A549 (cell line): ENCODE data around the gene ZNF423. TPM values are rescaled to one million over a fixed set of nuclear protein-coding genes. Genes with fewer than 3 reads are reported as not detected.

ENCODE experiments used
- ATAC-seq, 2 experiments: fragments of 200-7000 bp in 1 of 2; fragments of >200 bp in 1 of 2; cut with Nextera tagmentation in 1 of 2; cut with Tn5 transposase in 1 of 2; 3 replicates each; pipeline versions ENCODE4 v1.8.0 to v1.9.1; 2018 to 2020; ENCODE audit warnings: mild to moderate bottlenecking in 1 of 2, moderate library complexity in 1 of 2
- CTCF ChIA-PET: fragments of 300-600 bp; sonication (Branson Sonifier 250); formaldehyde crosslinking; extraction: SDS; loops from one replicate; lab custom pipeline; 2021; ENCODE audit warnings: antibody characterized with exemption, inconsistent platforms; lab: Yijun Ruan, JAX
- POLR2A ChIA-PET: fragments of 350-600 bp; formaldehyde crosslinking; extraction: SDS; loops from one replicate; lab custom pipeline; 2021; ENCODE audit warnings: antibody characterized with exemption, inconsistent platforms; lab: Yijun Ruan, JAX
- DNase-seq, 2 experiments: peaks; one replicate each; pipeline versions ENCODE4 v3.0.0 to v3.0.0-alpha.2; 2011 to 2016; ENCODE audit warnings: low read depth in 1 of 2, low spot score in 1 of 2
- FAIRE-seq: peaks from 2 replicates; lab custom pipeline; 2011; peaks lifted over from hg19 to GRCh38; lab: Jason Lieb, UNC
- H3K27ac ChIP-seq, 2 experiments: fragments of >200 bp; sonication (Bioruptor Twin); formaldehyde crosslinking; 3 replicates each; pipeline ENCODE4 v1.5.1; 2016 to 2017
- H3K4me1 ChIP-seq: fragments of >200 bp; sonication (Bioruptor Twin); formaldehyde crosslinking; 3 replicates; pipeline ENCODE4 v1.6.1; 2016
- H3K4me2 ChIP-seq: fragments of >200 bp; sonication (Bioruptor Twin); formaldehyde crosslinking; 3 replicates; pipeline ENCODE4 v1.6.1; 2016
- H3K4me3 ChIP-seq: fragments of >200 bp; sonication (Bioruptor Twin); formaldehyde crosslinking; 3 replicates; pipeline ENCODE4 v1.5.1; 2016
- H3K9me3 ChIP-seq: fragments of >200 bp; sonication (Bioruptor Twin); formaldehyde crosslinking; 3 replicates; pipeline ENCODE4 v1.6.1; 2016
- BHLHE40 ChIP-seq: IDR thresholded peaks from 2 replicates; pipeline ENCODE4 v1.6.1; 2012; ENCODE audit warnings: low read depth, low read length, inconsistent platforms
- CHD2 ChIP-seq: fragments of 150-350 bp; IDR thresholded peaks from 2 replicates; pipeline ENCODE4 v1.6.1; 2014; ENCODE audit warnings: low read length; ENCODE audit not compliant: partially characterized antibody
- EHMT2 ChIP-seq: fragments of 200-600 bp; sonication (generic); IDR thresholded peaks from 2 replicates; pipeline ENCODE4 v1.6.1; 2016; ENCODE audit warnings: antibody characterized with exemption, low read depth, mild to moderate bottlenecking, moderate library complexity
- ELK1 ChIP-seq: fragments of 150-350 bp; IDR thresholded peaks from 2 replicates; pipeline ENCODE4 v1.6.1; 2014; ENCODE audit warnings: low read depth, mild to moderate bottlenecking, low read length
- EP300 ChIP-seq, 2 experiments: fragments of >200 bp; sonication (Bioruptor Twin); formaldehyde crosslinking; IDR thresholded peaks; 2 replicates in 1 of 2; 3 replicates in 1 of 2; pipeline ENCODE4 v1.6.1; 2016 to 2017
- FOSB ChIP-seq: fragments of 250-450 bp; sonication (Bioruptor Pico); IDR thresholded peaks from 2 replicates; pipeline ENCODE4 v1.5.0; 2020; ENCODE audit warnings: mild to moderate bottlenecking, moderate library complexity
- FOSL2 ChIP-seq, 2 experiments: fragments of 450-650 bp in 1 of 2; fragments of >200 bp in 1 of 2; sonication (Bioruptor Twin) in 1 of 2; formaldehyde crosslinking; IDR thresholded peaks; 2 replicates each; pipeline versions ENCODE4 v1.5.0 to v1.6.1; 2016 to 2020; ENCODE audit warnings: mild to moderate bottlenecking in 1 of 2, moderate library complexity in 1 of 2
- HOXA7 ChIP-seq: fragments of 250-450 bp; sonication (Bioruptor Pico); IDR thresholded peaks from 2 replicates; pipeline ENCODE4 v1.5.0; 2020; ENCODE audit warnings: mild to moderate bottlenecking, moderate library complexity
- NR3C1 ChIP-seq: fragments of >200 bp; sonication (Bioruptor Twin); formaldehyde crosslinking; IDR thresholded peaks from 3 replicates; pipeline ENCODE4 v1.6.1; 2017
- POLR2AphosphoS2 ChIP-seq: conservative IDR thresholded peaks from 2 replicates; pipeline ENCODE4 v1.6.1; 2012; ENCODE audit warnings: low read length, improper control_type of control experiment, inconsistent platforms
- RAD21 ChIP-seq, 2 experiments: fragments of >200 bp in 1 of 2; sonication (Bioruptor Twin) in 1 of 2; formaldehyde crosslinking in 1 of 2; IDR thresholded peaks in 1 of 2; conservative IDR thresholded peaks in 1 of 2; 2 replicates in 1 of 2; 3 replicates in 1 of 2; pipeline ENCODE4 v1.6.1; 2012 to 2018; ENCODE audit warnings: inconsistent platforms in 1 of 2
- RCOR1 ChIP-seq: fragments of 150-350 bp; IDR thresholded peaks from 2 replicates; pipeline ENCODE4 v1.6.1; 2014; ENCODE audit warnings: antibody characterized with exemption, low read length, low read depth
- REST ChIP-seq: fragments of 200-600 bp; sonication (generic); IDR thresholded peaks from 2 replicates; pipeline ENCODE4 v1.6.1; 2016; ENCODE audit warnings: antibody characterized with exemption, mild to moderate bottlenecking, moderate library complexity
- RFX5 ChIP-seq: fragments of 450-650 bp; IDR thresholded peaks from 2 replicates; pipeline ENCODE4 v1.7.1; 2014; ENCODE audit warnings: antibody characterized with exemption, mild to moderate bottlenecking, moderate library complexity
- TFCP2L1 ChIP-seq: fragments of 250-450 bp; sonication (Bioruptor Pico); IDR thresholded peaks from 2 replicates; pipeline ENCODE4 v1.5.0; 2021; ENCODE audit warnings: mild to moderate bottlenecking
- TP53 ChIP-seq: fragments of 250-450 bp; sonication (Bioruptor Pico); IDR thresholded peaks from 2 replicates; pipeline ENCODE4 v1.5.0; 2021; ENCODE audit warnings: mild to moderate bottlenecking, moderate library complexity
- ZC3H11A ChIP-seq: fragments of 450-650 bp; IDR thresholded peaks from 2 replicates; pipeline ENCODE4 v1.6.1; 2014; ENCODE audit warnings: antibody characterized with exemption, mild to moderate bottlenecking
- WGBS: methylation state at CpG from one replicate; pipeline ENCODE4 v1.1.6; 2017; ENCODE audit errors: missing lambda C conversion rate; 5-methylcytosine and 5-hydroxymethylcytosine counted together
- polyA plus RNA-seq, 4 experiments: library from polyadenylated mRNA; depleted of rRNA in 3 of 4; stranded (reverse); fragments of >200 nt; fragmentation: RNase III in 1 of 4; extraction: RNeasy Plus Mini Kit Qiagen cat#74134 plus additional on column Dnase treatment in 1 of 4; gene quantifications; 2 replicates in 3 of 4; 3 replicates in 1 of 4; pipeline ENCODE4 v1.2.3, GENCODE V29; 2011 to 2017
- TF ChIP-seq, protein P1 (sequence below): fragments of >200 bp; sonication (Bioruptor Twin); formaldehyde crosslinking; IDR thresholded peaks from 3 replicates; pipeline ENCODE4 v1.5.1; 2016

ZNF423 gene
- polyA plus RNA-seq, 2 of the 4 experiments (the other 2 are of a cell fraction), result 0.04 to 0.10 TPM

DNA sequence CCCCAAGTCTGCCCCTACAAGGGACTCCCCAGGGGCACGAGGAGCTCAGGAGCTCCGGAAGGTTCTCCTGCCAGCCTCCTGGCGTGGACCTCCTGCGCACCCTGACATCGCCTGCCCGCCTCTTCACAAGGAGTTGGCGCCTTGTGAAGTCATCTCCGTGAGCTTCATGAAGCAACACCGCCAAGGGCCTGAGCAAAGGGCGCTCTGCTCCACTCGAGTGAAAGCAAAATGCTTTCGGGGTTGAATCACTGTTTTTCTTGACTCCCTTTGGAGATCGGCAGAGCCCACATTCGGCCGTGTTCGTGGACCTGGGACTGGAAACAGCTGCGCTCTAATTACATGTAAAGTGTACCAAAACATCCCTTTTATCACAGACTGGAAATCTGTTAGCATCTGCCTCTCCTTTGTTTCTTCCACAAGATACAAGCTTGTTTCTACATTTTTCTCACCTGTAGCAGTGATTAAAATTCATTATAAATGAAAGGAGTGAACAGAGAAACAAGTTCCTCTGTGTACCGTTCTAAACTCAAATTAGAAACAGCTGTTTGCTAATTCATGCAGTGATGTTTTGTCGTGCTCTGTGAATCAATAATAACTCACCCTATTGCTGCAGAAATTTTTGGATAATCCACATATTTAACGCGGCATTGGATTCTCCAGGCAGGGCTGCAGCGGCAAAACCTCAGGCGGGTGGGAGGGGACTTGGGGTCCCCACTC is 203.3 kb downstream of the ZNF423 start (continued):
- TF ChIP-seq ZC3H11A (no peak), RCOR1 (no peak)

GRCh38 chr16:49651996-49652395 is 203.9 kb downstream of the ZNF423 start:
- TF ChIP-seq POLR2AphosphoS2 (no peak), ELK1 (no peak), TP53 (CRISPR knock-in tag) (no peak), ZC3H11A (no peak), HOXA7 (CRISPR knock-in tag) (no peak), RFX5 (no peak), RCOR1 (no peak), NR3C1 (no peak)
- TF ChIP-seq, protein P1, sequence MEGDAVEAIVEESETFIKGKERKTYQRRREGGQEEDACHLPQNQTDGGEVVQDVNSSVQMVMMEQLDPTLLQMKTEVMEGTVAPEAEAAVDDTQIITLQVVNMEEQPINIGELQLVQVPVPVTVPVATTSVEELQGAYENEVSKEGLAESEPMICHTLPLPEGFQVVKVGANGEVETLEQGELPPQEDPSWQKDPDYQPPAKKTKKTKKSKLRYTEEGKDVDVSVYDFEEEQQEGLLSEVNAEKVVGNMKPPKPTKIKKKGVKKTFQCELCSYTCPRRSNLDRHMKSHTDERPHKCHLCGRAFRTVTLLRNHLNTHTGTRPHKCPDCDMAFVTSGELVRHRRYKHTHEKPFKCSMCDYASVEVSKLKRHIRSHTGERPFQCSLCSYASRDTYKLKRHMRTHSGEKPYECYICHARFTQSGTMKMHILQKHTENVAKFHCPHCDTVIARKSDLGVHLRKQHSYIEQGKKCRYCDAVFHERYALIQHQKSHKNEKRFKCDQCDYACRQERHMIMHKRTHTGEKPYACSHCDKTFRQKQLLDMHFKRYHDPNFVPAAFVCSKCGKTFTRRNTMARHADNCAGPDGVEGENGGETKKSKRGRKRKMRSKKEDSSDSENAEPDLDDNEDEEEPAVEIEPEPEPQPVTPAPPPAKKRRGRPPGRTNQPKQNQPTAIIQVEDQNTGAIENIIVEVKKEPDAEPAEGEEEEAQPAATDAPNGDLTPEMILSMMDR, result no peak
- H3K4me1 ChIP-seq, result no peaks in the 10 kb centered on the region
- WGBS, result 17% methylated on average over 6 of the region's 7 CpGs
- ChIA-PET CTCF (interaction anchor here (0.8 to 1.7 kb wide), 3 partner anchors 14 to 225 kb away, joined by 3 to 4 read pairs (median 4); no protein-coding TSS in a partner anchor), POLR2A (no interaction called here)
- ATAC-seq, result no peak
- peaks cover 21% of the 10 kb centered on the region for H3K9me3 ChIP-seq
- no peak for FAIRE-seq
- H3K4me3 ChIP-seq, result no peak overlapping the region
- DNase-seq, result no peak
- H3K4me2 ChIP-seq, result peak overlapping the region; percentile 36
- no peak overlapping the region for H3K27ac ChIP-seq

- H3K4me2 ChIP-seq, result no peak overlapping the region
- no peak for DNase-seq
- CTCF ChIA-PET, result interaction anchor here (1.4 to 1.7 kb wide), 2 partner anchors 15 to 226 kb away, joined by 3 to 4 read pairs; no protein-coding TSS in a partner anchor
- POLR2A ChIA-PET, result no interaction called here
- H3K4me3 ChIP-seq, result no peak overlapping the region
- TF ChIP-seq TFCP2L1 (CRISPR knock-in tag) (no peak), BHLHE40 (no peak), CHD2 (no peak), FOSL2 (IDR thresholded peaks at IDR 0.05) (no peak), FOSL2 (CRISPR knock-in tag; IDR thresholded peaks at IDR 0.05) (no peak), EP300 (IDR thresholded peaks at IDR 0.05) (no peak), RAD21 (conservative IDR thresholded peaks at IDR 0.05 in 1 of 2, IDR thresholded peaks at IDR 0.05 in 1 of 2) (no peak), REST (no peak), FOSB (CRISPR knock-in tag) (no peak), EHMT2 (no peak)
- FAIRE-seq, result no peak
- H3K27ac ChIP-seq, result no peak overlapping the region
- peaks cover 28% of the 10 kb centered on the region for H3K9me3 ChIP-seq
- 63% methylated on average over 3 of the region's 4 CpGs for WGBS
- no peaks in the 10 kb centered on the region for H3K4me1 ChIP-seq
- ATAC-seq, result no peak
These were observed 204.7 kb downstream of the ZNF423 start for GRCh38 chr16:49651226-49651625.
